Stimulated activated CD4-positive, alpha-beta T cell treated with anti-CD3 and anti-CD28 coated beads, Interleukin-1b, Interleukin-23, amount 100 ng/mL, for 48 hours (primary cell): ENCODE measurements around the gene DNAH10.

Experiments
- DNase-seq: peaks from one replicate; pipeline ENCODE4 v3.0.0-alpha.2; 2020

The DNAH10 gene

GRCh38 chr12:123798518-123798917 lies 36.4 kb downstream of the DNAH10 start:
- DNase-seq, result no peak

DNA sequence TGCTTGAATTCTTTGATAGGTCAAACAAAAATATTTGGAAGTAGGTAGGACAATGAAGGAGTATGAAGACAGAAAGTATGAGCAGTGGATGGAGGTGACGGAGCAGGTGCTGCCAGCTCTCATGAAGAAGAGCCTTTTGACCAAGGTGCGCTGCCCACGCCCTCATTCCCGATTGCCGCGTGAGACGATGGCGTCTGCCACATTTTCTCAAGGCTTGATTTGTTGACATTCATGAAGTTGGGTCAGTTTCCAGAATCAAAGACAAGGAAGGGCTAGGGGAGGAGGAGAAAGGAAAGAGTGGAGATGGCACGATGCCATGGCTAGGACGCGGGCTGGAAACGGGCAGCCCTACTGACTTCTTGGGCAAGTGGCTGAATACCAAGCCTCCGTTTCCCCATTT lies 37.1 kb downstream of the DNAH10 start:
- DNase-seq, result no peak

GRCh38 chr12:123801573-123802178 lies 39.6 kb downstream of the DNAH10 start:
- DNase-seq, result no peak

- DNase-seq, result no peak
These were observed 43.1 kb downstream of the DNAH10 start for GRCh38 chr12:123805173-123805572.

GRCh38 chr12:123807002-123807401 lies 44.9 kb downstream of the DNAH10 start:
- DNase-seq, result no peak

DNA sequence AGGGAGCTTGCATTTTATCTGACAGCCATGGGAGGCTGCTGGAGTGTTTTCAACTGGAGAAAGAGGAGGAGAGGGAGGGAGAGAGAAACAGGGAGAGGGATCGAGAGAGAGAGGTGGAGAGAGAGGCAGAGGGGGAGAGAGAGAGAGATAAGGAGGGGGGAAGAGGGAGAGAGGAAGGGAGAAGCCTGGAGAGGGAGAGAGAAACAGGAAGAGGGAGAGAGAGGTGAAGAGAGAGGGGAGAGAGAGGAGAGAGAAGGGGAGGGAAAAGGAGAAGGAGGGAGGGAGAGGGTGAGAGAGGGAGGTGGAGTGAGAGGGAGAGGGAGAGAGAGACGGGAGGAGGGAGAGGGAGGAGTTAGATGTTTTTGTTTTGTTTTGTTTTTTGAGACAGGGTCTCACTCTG lies 45.6 kb downstream of the DNAH10 start:
- DNase-seq, result no peak

- DNase-seq, result no peak
These were observed 46.1 kb downstream of the DNAH10 start for GRCh38 chr12:123808167-123808566.

DNA sequence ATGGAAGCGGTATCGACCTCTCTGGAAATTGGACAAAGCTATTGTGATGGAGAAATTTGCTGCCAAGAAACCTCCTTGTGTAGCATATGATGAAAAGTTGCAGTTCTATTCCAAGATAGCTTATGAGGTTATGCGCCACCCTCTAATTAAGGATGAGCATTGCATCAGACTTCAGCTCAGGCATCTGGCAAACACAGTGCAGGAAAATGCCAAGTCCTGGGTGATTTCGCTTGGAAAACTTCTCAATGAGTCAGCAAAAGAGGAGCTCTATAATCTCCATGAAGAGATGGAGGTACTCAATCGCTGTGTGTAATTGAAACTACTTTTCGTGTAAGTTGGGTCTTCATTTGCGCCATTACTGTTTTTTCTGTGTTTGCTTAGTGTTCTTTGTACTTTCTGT lies 51.2 kb downstream of the DNAH10 start:
- no peak for DNase-seq

- no peak for DNase-seq
These were observed 53.9 kb downstream of the DNAH10 start for GRCh38 chr12:123815968-123816367.

DNA sequence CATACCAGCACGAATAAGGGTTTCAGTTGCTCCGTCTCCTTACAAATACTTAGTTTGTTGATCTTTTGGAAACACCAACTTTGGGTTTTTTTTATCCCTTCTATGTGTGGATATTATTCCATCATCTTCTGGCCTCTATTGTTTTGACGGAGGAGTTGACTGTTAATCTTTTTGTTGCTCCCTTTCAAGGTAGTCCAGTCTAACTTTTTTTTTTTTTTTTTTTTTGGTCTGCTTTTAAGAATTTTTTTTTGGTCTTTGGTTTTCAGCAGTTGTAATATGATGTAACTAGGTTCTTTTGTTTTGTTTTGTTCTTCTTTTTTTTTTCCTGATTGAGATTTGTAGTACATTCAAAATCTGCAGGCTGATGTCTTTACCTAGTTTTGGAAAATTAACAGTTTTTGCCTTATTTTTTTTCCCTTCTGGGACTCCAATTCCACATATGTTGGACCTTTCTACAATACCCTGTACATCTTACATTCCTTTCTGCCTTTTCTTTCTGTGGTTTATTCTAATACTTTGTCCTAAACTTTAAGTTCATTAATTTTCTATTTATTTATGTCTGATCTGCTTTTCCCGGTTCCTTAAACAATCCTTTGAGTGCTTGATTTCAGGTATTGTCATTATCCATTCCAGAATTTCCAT lies 54.9 kb downstream of the DNAH10 start:
- no peak for DNase-seq

GRCh38 chr12:123822804-123823203 lies 60.7 kb downstream of the DNAH10 start:
- DNase-seq, result no peak

DNA sequence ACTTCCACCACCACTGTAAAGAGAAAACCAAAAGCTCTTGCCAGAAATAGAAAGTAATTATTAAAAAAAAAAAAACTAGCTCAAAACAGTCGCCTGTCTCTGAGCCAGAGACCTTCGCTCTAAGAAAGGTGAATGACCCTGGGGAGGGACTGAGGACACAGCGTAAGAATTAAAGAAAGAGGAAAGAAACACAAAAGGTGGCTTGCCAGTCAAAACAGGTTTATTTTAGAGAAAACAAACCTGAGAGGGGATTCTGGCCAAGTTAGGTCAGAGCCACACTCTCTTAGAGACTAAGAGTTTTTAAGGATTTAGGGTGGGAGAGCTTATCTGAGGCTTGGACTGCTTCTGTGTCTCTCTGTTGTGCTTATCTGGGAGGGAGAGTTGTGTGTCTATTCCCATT lies 66.0 kb downstream of the DNAH10 start:
- no peak for DNase-seq

GRCh38 chr12:123828854-123829547 lies 66.9 kb downstream of the DNAH10 start:
- no peak for DNase-seq

- no peak for DNase-seq
These were observed 67.5 kb downstream of the DNAH10 start for GRCh38 chr12:123829561-123829960.

DNA sequence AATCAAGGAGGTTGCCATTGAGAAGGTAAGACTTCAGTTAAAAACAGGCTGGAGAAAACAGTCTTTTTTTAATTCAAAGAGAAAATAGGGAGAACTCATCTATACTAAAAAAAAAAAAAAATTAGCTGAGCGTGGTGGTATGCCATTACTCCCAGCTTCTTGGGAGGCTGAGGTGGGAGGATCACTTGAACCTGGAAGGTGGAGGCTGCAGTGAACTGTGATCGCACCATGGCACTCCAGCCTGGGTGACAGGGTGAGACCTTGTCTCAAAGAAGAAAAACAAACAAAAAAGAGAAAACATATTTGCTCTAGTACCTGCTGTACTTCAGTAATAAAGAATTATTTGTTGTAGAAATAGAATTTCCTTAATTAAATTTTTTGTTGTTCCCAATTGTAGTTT lies 68.6 kb downstream of the DNAH10 start:
- no peak for DNase-seq

DNA sequence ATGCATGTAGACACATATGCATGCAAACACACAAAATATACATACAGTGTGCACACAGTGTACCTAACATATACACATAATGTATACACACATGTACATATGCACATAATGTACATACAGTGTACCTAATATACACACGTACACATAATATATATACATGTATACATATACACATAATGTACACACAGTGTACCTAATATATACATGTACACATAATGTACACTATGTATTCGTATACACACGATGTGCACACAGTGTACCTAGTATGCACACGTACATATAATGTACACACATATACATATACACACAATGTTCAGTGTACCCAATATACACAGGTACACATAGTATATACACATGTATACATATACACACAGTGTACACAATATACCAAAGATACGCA lies 70.0 kb downstream of the DNAH10 start:
- DNase-seq, result no peak

DNA sequence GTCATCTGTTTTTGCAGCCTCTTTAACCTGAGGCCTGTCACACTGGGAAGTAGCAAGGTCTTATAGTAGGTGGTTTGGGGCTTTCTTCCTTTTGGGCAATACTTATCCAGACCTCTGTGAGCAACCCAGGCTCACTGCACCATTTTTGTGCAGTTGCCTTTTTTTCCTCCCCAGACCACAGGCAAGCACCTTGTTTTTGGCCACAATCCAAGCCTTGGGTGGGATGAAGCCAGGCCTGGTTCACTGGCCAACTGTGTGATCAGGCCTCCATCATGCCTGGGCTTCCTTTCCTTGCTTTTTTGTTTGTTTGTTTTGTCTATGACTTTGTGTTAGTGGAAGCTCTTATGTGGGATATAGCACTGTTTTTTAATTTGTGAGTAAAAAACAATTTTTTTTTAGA lies 71.7 kb downstream of the DNAH10 start:
- no peak for DNase-seq

GRCh38 chr12:123834845-123835244 lies 72.7 kb downstream of the DNAH10 start:
- DNase-seq, result no peak

DNA sequence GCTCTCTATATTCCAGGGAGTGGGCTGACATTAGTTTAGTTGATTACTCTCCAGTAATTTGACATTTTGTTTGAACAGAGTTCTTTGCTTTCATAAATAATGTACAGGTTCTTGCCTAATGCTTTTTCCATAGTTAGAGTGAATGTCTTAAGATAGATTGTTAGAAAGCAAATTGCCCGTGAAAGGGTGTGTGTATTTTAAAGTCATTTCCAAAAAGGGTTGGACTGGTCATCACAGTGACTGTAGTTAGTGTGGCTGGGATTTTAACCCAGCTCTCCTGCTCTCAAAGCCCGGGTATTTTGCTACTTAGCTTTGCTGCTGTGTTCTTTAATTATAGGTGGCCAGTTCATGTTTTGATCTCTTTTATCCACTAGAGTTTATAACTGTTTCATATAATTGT lies 74.2 kb downstream of the DNAH10 start:
- no peak for DNase-seq

DNA sequence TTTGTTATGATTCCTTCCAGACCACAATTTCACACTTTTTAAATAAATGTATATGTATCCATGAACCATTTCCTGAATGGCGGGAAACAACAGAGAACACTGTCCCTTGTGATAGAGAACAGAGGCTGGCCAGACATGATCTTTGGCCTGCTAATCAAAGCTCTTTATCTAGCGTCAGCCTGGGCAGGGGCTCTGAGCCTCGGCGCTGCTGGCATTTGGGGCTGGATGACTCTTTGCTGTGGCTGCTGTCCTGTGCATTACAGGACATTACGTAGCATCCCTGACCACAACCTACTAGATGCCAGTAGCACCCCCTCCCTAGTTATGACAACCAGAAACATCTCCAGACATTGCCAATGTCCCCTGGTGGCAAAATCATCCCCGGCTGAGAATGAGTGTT lies 77.7 kb downstream of the DNAH10 start:
- no peak for DNase-seq

DNA sequence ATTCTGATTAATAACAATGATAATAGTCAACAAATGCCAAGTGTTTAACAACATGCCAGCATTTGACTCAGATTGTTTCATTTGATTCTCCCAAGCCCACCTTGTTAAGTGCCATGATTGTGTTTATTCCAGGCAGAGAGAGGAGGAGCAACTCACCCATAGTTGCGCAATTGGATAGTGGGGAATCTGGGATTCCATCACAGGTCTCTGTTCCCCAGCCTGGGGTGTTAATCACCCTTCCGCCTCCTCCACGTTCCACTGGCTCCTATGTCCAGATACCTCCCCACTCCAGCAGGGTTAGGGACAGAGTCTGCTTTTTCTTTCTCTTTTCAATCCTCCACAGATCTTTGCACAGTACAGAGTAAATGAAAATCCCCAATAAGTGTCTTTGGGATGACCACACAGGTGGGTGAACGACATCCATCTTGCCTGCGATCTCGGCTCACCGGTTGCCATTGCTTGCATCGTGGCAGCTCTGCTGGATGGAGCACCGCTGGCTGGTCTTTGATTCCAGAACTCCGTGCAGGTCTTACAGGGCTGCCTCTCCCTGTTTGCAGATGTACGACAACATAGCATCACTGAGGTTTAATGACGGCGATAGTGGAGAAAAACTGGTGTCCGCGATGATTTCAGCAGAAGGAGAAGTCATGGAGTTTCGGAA lies 78.8 kb downstream of the DNAH10 start:
- DNase-seq, result no peak

- DNase-seq, result no peak
These were observed 82.0 kb downstream of the DNAH10 start for GRCh38 chr12:123843912-123844748.

DNA sequence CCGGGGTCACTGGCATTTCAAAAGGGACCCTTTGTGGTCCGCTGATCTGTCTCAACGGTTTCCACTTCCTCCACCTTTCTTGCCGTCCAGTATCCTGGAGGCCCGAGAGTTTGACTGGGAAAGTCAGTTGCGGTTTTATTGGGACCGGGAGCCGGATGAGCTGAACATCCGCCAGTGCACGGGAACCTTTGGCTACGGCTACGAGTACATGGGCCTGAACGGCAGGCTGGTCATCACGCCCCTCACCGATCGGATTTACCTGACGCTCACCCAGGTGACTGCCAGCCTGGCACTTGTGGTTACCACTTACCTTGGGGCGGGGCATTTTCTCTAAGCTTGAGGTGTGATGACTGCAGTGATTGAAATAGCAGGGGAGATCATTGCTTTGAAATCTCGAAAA lies 83.8 kb downstream of the DNAH10 start:
- no peak for DNase-seq
